Activated CD8-positive, alpha-beta memory T cell treated with anti-CD3 and anti-CD28 coated beads for 48 hours (primary cell): ENCODE data around the gene TRAPPC3L.
"Not testable (repeated sequence)": the region's sequence is repeated elsewhere in the genome, so short reads cannot be mapped to it uniquely, and the experiment has no call there.

Experiments used
- DNase-seq, 3 experiments: peaks; one replicate each; pipeline ENCODE4 v3.0.0-alpha.2; 2020; ENCODE audit warnings: low read depth in 2 of 3, low spot score in 2 of 3

The TRAPPC3L gene

DNA sequence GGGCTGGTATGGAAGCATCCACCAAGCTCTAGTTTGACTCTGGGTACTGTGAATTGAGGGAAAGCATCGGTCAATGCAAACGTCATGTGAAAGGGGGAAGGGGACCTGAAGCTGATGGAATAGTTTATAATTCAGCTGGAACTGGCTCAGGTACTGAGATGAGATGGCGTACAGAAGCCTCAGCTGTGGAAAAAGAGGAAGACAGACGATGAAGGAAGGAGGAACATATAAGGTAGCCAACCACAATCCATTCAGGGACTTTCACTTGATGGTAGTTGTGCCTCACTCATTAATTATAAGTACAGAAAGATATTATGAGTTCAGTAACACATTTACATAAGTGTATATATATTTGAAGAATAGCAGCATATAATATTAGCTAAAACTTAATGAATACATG lies 31.4 kb downstream of the TRAPPC3L start:
- no peak for DNase-seq

DNA sequence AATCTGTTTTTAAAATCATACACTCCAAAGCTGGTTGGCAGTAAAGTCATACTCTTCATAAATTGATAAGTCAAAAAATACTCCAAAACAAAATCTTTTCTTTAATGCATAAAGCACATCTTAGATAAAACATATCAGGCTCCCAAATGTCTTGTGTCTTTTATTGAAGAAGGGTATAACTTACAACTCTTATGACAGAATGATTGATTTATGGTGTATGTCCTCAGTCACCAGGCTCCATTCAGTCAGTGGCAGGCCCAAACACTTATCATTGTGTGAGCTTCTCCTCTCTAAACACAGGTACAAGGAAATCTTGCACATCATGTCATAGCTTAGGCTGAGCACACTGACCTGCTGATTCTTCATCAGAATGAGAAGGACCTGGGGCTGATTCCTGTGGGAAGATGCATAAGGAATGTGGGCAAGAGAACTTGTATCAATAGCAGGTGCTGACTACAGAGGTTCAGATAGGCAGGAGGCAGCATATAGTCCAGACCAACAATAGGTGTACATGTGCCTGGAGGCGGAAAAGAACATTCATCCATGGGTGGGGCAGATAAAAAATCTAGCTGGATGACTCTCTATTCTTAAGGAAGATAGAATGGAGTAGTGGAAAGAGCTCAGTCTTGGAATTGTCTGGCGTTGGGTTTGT lies 32.1 kb downstream of the TRAPPC3L start:
- DNase-seq = no peak

DNA sequence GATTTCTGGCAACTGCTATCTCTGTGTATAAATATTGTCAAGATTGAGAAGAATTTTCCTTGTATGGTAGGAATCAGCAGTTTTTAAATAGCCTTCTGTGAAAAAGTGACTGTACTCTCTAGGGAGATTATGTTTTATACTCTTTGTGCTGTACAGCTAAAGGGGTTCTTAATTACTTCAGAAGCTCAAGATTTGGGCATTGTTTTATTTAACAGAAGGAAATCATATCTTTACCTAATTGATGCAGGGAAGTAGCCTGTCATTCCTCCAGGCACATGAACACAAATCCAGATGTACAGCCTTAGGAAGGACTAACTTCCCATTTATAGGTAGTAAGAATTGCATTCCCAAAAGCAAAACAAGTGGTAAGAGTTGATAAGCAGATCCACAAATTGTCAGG lies 32.8 kb downstream of the TRAPPC3L start:
- no peak for DNase-seq

DNA sequence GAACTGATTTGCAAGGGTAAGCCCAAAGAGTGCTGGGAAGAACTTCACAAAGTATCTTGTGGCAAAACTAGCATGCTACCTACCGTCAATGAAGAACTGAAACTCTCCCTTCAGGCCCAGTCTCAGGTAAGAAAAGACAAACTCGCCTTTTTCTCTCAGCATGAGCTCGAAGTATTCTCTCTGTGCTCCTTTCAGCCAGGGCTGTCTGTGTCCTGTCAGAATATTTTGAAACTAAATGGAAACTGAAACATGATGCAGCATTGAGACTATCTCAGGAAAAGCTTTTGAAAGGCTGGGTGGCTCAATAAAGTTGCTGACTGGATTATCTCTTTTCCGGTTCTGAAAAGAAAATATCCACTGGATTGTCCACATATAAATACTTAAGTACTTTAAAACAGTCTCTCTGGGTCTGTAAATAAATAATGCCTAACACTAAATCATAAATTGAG lies 33.3 kb downstream of the TRAPPC3L start:
- DNase-seq = no peak

DNA sequence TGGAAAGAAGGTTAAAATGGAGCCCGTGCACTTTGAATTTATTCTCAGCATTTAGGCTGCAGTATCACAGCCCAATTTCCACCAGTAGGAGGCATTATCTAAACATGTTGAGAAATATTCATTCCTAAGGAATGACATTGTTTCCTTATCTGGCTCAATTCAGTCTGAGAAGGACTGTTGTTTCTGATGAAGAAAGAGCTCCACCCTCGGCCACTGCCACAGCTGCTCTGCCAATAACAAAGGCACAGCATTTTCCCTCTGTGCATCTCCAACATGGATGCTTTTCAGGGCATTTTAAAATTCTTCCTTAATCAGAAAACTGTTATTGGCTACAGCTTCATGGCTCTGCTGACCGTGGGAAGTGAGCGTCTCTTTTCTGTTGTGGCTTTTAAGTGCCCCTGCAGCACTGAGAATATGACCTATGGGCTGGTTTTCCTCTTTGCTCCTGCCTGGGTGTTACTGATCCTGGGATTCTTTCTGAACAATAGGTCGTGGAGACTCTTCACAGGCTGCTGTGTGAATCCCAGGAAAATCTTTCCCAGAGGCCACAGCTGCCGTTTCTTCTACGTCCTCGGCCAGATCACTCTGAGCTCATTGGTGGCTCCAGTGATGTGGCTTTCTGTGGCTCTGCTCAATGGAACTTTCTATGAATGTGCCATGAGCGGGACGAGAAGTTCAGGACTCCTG lies 33.9 kb downstream of the TRAPPC3L start, which contains the start of gene CALHM5:
Gene CALHM5, plus strand, starts transcription at position 216 of the 687 bp plus-strand sequence. Its CDS starts 58 bp downstream, at position 274.
- DNase-seq = no peak

DNA sequence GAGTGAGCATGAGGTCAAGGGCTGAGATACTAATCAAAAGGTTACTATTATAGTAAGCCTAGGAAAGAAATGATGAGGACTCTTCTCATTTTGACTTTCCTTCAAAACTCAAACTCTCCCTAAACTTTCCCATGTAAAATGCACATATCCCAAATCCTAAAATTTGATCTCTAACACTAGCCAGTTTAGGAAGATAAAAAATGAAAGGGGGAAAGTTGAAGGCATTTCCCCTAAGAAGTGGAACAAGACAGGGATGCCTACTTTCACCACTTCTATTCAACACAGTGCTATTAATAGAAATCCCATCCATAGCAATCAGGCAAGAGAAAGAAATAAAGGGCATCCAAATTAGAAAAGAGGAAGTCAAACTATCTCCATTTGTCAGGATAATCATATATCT lies 37.0 kb downstream of the TRAPPC3L start:
- DNase-seq = no peak

DNA sequence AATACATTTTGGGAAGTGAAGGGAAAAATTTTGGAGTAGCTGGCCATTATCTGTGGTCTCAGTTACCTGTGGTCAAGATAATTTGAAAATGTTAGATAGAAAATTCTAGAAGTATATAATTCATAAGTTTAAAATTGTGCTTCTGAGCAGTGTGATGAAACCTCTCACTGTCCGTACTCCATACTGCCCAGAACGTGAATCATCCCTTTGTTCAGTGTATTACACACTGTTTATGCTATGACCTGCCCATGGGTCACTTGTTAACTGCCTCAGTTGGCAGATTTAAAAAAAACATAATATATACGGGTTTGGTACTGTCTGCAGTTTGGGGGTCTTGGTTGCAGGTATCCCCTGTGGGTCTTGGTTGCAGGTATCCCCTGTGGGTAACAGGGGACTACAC lies 38.2 kb downstream of the TRAPPC3L start:
- no peak for DNase-seq

DNA sequence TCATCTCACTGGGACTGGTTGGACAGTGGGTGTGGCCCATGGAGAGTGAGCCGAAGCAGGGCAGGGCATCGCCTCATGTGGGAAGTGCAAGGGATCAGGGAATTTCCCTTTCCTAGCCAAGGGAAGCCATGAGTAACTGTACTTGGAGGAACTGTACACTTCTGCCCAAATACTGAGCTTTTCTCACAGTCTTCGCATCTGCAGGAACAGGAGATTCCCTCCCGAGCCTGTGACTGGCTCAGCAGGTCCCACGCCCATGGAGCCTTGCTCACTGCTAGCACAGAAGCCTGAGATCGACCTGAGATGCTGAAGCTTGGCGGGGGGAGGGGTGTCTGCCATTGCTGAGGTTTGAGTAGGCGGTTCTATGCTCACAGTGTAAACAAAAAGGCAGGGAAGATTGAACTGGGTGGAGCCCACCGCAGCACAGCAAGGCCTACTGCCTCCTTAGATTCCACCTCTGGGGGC lies 44.5 kb downstream of the TRAPPC3L start:
- no peak for DNase-seq

DNA sequence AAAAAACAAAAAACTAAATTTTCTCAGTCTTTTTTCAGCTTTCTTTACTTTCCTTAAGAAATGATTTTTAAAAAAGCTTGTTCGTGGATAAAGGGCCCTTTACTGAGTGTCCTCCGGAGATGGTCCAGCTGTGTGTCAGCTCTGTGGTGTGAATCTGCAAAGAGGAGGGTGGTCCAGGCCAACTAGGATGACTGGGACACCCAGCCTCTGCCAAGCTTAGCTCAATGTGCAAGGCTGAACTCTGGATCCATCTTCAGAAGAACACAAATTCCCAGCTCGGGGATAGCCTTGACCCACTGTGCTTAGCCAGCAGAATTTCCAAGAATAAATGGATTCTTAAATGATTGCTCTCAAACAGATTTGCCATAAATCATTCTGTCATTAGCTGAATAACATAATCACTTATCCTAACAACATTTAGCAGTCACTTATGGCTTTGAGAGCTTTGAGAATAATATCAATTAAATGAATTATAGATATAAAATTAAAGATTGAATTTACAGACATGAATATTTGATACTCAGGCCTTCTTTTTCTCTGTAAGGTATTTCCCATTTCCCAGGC lies 48.3 kb downstream of the TRAPPC3L start:
- DNase-seq = no peak

DNA sequence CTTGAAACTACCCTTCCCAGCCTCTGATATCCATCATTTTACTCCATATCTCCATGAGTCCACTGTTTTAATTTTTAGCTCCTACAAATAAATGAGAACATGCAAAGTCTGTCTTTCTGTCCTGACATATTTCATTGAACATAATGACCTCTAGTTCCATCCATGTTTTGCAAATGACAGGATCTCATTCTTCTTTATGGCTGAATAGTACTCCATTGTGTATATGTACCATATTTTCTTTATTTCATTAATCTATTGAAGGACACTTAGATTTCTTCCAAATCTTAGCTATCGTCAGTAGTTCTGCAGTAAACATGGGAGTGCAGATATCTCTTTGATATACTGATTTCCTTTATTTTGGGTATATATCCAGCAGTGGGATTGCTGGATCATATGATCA lies 50.3 kb downstream of the TRAPPC3L start:
- not testable (repeated sequence) for DNase-seq

DNA sequence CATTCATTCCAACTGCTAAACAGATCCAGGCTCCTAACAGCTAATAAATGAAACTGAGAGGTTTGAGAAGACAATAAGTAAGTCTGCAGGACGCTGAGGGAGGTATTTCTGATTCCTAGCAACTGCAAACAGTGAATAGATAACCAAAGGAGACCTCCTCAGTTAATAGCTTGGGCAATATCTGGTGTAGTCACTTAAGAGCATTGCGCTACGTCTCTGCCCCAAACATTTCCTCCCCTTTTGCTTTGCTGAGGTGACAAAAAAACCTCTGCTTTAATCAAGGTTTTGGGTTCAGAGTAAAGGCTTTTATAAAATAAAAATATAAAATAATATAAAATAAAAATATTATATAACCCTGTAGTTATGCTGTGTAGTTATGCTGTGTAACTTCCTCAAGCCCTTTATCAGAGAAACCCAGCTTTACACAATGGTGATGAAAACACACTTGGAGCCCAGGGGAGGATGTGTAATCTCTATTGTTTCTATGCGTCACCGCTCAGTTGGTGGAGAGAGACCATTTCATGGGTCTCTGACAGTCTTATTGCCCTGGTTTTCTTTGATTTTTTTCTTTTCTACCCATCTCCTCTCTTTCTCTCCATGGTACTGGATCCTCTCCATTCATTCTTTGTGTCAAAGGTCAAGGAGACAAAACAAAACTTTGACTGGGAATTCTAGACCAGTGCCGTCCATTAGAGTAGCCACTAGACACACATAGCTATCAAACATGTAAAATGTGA lies 53.0 kb downstream of the TRAPPC3L start:
- no peak for DNase-seq

DNA sequence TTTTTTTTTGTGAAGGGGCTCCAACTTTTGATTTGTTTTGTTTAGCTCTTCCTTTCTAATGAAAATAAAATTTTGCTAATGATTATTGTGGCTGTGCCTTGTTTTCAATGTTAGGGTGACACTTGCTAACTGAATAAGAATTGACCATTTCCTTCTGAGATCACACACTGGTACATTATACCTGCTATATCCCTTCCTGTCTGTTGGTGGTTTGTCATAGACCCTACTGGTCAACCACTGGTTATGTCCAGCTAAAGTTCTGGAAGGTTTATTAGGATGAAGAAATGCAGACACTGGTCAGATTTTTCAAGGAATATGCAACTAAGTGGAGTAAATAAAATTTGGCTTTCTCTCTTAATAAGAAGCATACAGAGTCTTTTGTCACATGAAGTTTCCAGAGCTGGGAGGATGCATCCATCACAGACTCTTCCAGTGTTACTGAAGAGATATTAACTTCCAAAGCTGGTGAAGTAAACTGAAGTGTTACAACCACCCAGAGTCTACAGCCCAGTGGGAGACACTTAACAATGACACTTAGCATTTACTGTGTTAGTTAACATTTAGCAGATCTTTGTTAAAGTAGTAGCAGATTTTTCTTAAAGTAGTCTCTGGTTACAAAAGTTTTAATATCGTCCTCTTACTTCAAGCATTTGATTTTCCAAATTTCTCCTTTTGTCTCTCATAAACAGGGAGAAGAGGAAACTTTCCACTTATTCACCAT lies 53.7 kb downstream of the TRAPPC3L start:
- DNase-seq = no peak

DNA sequence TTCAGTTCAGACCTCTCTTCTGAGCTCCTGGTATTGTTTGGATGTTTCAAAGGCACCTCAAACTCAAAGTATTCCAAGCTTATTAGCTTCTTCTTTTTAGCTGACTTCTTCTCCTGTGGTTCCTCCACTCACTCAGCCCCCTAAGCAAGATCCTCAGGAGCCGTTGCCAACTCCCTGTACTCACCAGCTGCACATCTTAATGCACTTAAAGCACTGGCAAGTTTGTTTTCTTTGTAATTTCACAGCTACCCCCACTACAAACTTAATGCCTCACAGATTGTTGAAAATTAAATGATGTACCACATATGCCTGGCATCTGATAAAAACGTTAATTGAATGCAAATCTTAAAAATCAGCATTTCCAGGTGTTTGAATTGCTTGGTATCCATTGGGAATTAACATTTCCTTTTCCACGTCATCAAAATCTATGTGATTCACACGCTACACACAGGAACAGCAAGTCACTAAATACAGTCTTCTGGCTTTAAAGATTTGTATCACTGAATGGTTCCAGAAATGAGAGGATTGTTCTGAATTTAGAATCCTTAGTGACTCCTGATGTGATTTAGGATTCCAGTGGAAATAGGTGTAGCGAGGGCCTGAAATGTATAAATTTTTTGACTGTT lies 59.8 kb downstream of the TRAPPC3L start:
- no peak for DNase-seq

DNA sequence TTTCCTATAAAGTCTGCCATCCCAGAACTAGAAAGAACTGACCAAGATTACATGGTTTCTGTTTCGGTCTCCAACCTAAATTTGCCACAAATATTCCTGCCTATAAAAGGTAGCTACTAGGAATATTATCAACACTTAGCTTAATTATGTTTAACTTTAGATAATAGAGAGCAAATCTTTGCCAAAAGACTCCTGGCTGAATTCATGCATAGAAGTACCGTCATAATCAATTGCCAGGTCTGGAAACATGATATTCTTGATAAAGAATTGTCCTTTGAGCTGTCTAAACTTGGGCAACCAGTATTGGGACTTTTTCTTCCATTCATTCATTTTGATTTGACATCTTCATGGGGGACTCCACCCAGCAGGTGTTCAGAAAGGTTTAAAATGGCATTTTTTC lies 61.9 kb downstream of the TRAPPC3L start:
- DNase-seq = no peak

DNA sequence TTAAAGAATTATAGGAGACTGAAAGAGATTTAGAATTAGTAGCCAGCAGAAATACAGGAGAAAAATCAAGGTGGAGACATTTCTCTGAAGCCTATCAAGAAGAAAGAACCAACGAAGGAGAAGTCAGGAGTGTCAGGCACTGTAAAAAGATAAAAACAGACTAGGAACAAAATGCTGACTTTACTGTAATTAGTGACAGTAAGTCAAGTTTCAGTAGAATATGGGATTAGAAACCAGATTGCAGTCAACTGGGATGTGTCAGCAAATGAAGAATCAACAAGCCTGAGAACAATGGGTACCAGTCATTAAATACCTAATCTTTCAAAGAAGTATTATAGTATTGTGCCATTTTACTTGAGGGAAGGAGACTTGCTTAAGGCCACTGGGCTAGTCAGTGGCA lies 62.7 kb downstream of the TRAPPC3L start:
- DNase-seq = no peak

DNA sequence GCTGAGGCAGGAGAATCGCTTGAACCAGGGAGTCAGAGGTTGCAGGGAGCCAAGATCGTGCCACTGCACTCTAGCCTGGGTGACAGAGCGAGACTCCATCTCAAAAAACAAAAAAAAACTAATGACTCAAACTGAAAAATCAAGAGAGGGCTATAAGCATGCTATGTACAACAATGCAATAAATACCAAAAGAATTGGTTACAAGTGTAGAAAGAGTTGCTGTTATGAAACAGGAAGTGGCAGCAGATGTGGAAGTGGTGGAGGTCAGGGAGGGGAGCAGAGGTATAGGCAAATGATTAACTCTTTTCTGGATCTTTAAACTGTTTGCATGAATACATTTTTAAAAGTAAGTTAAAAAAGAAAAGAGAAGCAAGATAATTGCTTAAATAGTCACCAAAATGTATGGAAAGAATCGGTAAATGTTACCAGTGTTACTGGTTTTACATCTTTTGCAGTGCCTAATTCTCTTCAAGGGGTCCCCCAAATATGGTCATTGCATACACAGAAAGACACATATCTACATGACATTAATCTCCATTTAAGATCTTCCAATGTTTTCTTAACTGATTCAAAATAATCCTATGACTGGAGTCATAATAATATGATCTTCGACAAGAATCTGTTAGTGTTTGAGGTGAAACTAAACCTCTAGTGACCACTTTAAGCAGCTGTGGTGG lies 69.3 kb downstream of the TRAPPC3L start:
- no peak for DNase-seq

DNA sequence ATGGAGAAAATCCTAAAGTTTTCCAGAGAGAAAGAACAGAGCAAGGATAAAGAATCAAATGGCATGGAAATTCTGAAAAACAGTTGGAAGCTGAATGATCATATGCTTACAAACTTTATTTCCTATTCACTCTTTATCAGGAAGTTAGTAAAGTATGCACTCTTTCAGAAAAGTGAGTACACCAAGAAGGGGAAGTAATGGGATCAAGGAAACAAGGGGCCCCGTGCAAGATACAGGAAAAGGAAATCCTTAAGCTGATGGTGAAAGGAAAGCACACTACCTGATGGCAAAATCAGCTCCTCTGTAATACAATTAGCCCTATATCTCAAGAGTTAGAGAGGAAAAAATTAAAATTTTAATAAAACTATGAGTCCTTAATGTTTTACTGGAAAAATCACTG lies 70.3 kb downstream of the TRAPPC3L start:
- no peak for DNase-seq

DNA sequence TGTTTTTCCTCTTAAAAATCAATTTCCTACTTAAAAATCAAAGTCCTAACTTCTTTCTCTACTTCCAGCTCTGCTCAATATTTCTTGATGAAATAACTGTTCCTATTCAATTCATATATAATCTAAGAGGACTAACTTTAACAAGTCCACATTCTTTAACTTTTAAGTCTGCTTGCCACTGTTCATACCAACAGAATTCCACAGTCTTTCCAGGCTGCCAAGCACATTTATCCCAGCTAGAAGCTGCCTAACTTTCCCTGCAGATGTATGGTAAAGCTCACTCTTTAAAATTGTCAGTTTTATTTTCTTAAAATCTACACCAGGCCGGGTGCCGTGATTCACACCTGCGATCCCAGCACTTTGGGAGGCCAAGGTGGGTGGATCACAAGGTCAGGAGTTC lies 72.8 kb downstream of the TRAPPC3L start:
- DNase-seq = no peak

DNA sequence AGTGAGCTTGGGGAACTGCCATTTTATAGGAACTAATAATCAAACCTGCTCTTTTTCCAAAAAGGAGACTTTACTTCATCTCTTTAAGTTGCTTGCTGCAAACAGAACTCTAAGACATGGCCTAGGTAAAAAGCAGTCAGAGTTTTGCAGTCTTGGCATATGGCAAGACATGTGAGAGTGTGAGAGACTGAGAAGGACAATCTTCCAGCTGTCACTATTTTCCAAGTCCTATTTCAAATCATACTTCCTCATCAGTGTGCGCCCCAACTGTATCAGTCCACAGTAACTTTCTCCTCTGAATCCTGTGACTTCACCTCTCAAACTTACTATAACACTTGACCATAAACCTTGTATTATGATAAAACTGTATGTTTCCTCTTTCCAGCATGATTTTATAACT lies 74.0 kb downstream of the TRAPPC3L start:
- DNase-seq = no peak

DNA sequence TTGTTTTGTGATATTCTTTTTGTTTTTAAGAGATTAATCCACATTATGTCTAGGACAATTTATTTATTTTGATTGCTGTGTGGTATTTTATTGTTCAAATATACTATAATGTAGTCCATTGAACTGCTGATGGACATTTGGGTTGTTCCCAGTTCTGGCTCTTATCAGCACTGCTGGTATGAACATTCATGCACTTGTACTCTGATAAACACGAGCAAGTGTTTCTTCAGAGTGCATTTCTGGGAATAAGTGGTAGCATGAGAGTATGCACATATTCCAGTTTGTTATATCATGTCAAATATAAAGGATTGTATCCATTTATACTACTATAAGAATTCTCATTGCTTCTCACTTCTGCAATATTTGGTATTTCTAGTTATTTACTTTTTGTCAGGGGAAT lies 77.2 kb downstream of the TRAPPC3L start:
- no peak for DNase-seq
